ENCODE measurements around the gene SEC61B.

SEC61B gene

DNA sequence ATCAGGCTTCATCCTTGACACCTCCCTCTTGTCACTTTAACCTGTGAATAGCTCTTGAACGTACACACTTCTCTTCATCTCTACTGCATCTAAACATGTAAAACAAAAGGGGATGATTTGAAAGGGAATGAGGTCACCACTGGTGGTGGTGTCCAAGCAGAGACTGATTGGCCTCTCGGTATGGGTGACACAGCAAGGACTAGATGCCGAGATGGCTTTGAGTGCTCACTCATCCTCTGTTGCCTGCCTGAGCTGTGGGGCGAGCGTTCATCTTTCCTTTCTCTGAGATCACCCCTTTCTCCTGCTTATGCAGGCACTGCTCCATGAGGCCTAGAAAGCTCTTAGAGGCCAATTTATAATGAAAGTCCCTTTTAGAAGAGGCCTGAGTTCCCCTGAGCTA is 51.9 kb downstream of the SEC61B start:
- DNase-seq (ENCODE audit: low read depth in 2 of 2) = no peak

- no peak for DNase-seq (ENCODE audit: low read depth in 2 of 2)
These were observed 52.4 kb downstream of the SEC61B start for GRCh38 chr9:99274495-99274894.
